H9 (cell line): ENCODE results near the gene ZNF248. TPM values are rescaled to one million over a fixed set of nuclear protein-coding genes. Genes with fewer than 3 reads are reported as not detected.

Experiments
- DNase-seq: peaks from one replicate; pipeline ENCODE4 v3.0.0-alpha.2; 2017
- H2AFZ ChIP-seq: one replicate; pipeline ENCODE4 v1.6.1; 2013; ENCODE audit warnings: mild to moderate bottlenecking, low read length, control low read depth, moderate library complexity
- H2AK5ac ChIP-seq: 2 replicates; pipeline ENCODE4 v1.6.1; 2013; ENCODE audit warnings: low read length, control low read depth, mixed read lengths; ENCODE audit not compliant: insufficient read length
- H2BK120ac ChIP-seq: one replicate; pipeline ENCODE4 v1.6.1; 2013; ENCODE audit warnings: low read depth, mild to moderate bottlenecking, low read length, control low read depth, inconsistent platforms; ENCODE audit not compliant: poor library complexity, severe bottlenecking
- H2BK12ac ChIP-seq: 2 replicates; pipeline ENCODE4 v1.6.1; 2013; ENCODE audit warnings: low read length, control low read depth, mixed read lengths, low read depth; ENCODE audit not compliant: insufficient read length
- H2BK15ac ChIP-seq: 2 replicates; pipeline ENCODE4 v1.6.1; 2013; ENCODE audit warnings: low read depth, low read length, control low read depth
- H2BK20ac ChIP-seq: one replicate; pipeline ENCODE4 v1.6.1; 2013; ENCODE audit warnings: low read depth, mild to moderate bottlenecking, low read length, control low read depth, inconsistent platforms; ENCODE audit not compliant: poor library complexity, severe bottlenecking
- H2BK5ac ChIP-seq: 2 replicates; pipeline ENCODE4 v1.6.1; 2013; ENCODE audit warnings: low read length, control low read depth, mixed read lengths; ENCODE audit not compliant: insufficient read length
- H3K14ac ChIP-seq: 2 replicates; pipeline ENCODE4 v1.6.1; 2013; ENCODE audit warnings: low read length, control low read depth; ENCODE audit not compliant: insufficient read depth
- H3K18ac ChIP-seq: 2 replicates; pipeline ENCODE4 v1.6.1; 2013; ENCODE audit warnings: low read depth, mild to moderate bottlenecking, mixed read lengths, low read length, control low read depth; ENCODE audit not compliant: insufficient read length
- H3K23ac ChIP-seq: 2 replicates; pipeline ENCODE4 v1.6.1; 2013; ENCODE audit warnings: low read length, control low read depth, mixed read lengths, low read depth; ENCODE audit not compliant: insufficient read length
- H3K23me2 ChIP-seq: 2 replicates; pipeline ENCODE4 v1.6.1; 2013; ENCODE audit warnings: low read depth, mild to moderate bottlenecking, mixed read lengths, low read length, control low read depth; ENCODE audit not compliant: insufficient read length, poor library complexity, severe bottlenecking
- H3K27ac ChIP-seq: 2 replicates; pipeline ENCODE4 v1.5.1; 2013; ENCODE audit warnings: low read length, control low read depth, mixed read lengths, low read depth; ENCODE audit not compliant: insufficient read length
- H3K27me3 ChIP-seq: 2 replicates; pipeline ENCODE4 v1.6.1; 2013; ENCODE audit warnings: low read length, control low read depth, inconsistent platforms; ENCODE audit not compliant: insufficient read depth
- H3K4ac ChIP-seq: 2 replicates; pipeline ENCODE4 v1.6.1; 2013; ENCODE audit warnings: low read depth, mild to moderate bottlenecking, control low read depth, inconsistent platforms, low read length, moderate library complexity
- H3K4me1 ChIP-seq: 2 replicates; pipeline ENCODE4 v1.6.1; 2013; ENCODE audit warnings: low read length, control low read depth, inconsistent platforms; ENCODE audit not compliant: insufficient read depth
- H3K4me2 ChIP-seq: 2 replicates; pipeline ENCODE4 v1.6.1; 2013; ENCODE audit warnings: low read length, control low read depth, mixed read lengths; ENCODE audit not compliant: insufficient read length, insufficient read depth
- H3K56ac ChIP-seq: 2 replicates; pipeline ENCODE4 v1.6.1; 2013; ENCODE audit warnings: low read depth, mild to moderate bottlenecking, mixed read lengths, low read length, control low read depth; ENCODE audit not compliant: insufficient read length
- H3K79me1 ChIP-seq: 2 replicates; pipeline ENCODE4 v1.6.1; 2013; ENCODE audit warnings: low read depth, mild to moderate bottlenecking, moderate library complexity, low read length, control low read depth, inconsistent platforms; ENCODE audit not compliant: insufficient read depth, poor library complexity, severe bottlenecking
- H3K79me2 ChIP-seq: 2 replicates; pipeline ENCODE4 v1.6.1; 2013; ENCODE audit warnings: low read length, control low read depth, inconsistent platforms; ENCODE audit not compliant: insufficient read depth
- H3K9ac ChIP-seq: 2 replicates; pipeline ENCODE4 v1.6.1; 2013; ENCODE audit warnings: low read length, control low read depth, mixed read lengths; ENCODE audit not compliant: insufficient read length; ENCODE audit errors: extremely low read depth
- H3K9me3 ChIP-seq: one replicate; pipeline ENCODE4 v1.6.1; 2013; ENCODE audit warnings: low read depth, low read length, inconsistent platforms; ENCODE audit not compliant: control insufficient read depth
- H3T11ph ChIP-seq: one replicate; pipeline ENCODE4 v1.6.1; 2013; ENCODE audit warnings: mild to moderate bottlenecking, low read length, control low read depth, inconsistent platforms
- H4K20me1 ChIP-seq: one replicate; pipeline ENCODE4 v1.6.1; 2013; ENCODE audit not compliant: control insufficient read depth, insufficient read length, insufficient read depth
- H4K5ac ChIP-seq: 2 replicates; pipeline ENCODE4 v1.6.1; 2013; ENCODE audit warnings: low read depth, mild to moderate bottlenecking, mixed read lengths, low read length, control low read depth; ENCODE audit not compliant: insufficient read length
- H4K8ac ChIP-seq: replicated peaks from 2 replicates; pipeline ENCODE4 v1.6.1; 2013; ENCODE audit warnings: low read length, control low read depth, mixed read lengths, low read depth; ENCODE audit not compliant: insufficient read length
- H4K91ac ChIP-seq: 2 replicates; pipeline ENCODE4 v1.6.1; 2013; ENCODE audit warnings: low read depth, mild to moderate bottlenecking, moderate library complexity, mixed read lengths, low read length, control low read depth; ENCODE audit not compliant: insufficient read length
- H3K27ac Mint-ChIP-seq, 3 experiments: 2 replicates in 2 of 3; 3 replicates in 1 of 3; pipeline ENCODE4 v1.8.0; 2020 to 2021; ENCODE audit warnings: mixed read lengths in 3 of 3, mild to moderate bottlenecking in 1 of 3, moderate library complexity in 1 of 3
- H3K27me3 Mint-ChIP-seq: 2 replicates; pipeline ENCODE4 v1.8.0; 2021; ENCODE audit warnings: low read depth, mild to moderate bottlenecking, moderate library complexity, mixed read lengths
- H3K36me3 Mint-ChIP-seq, 3 experiments: 2 replicates in 2 of 3; 3 replicates in 1 of 3; pipeline ENCODE4 v1.8.0; 2020 to 2021; ENCODE audit warnings: low read depth in 3 of 3, mixed read lengths in 3 of 3; ENCODE audit not compliant: insufficient read depth in 1 of 3
- H3K4me1 Mint-ChIP-seq, 2 experiments: 2 replicates each; pipeline ENCODE4 v1.8.0; 2020; ENCODE audit warnings: mixed read lengths in 2 of 2
- H3K4me3 Mint-ChIP-seq, 2 experiments: 2 replicates in 1 of 2; 3 replicates in 1 of 2; pipeline ENCODE4 v1.8.0; 2020 to 2021; ENCODE audit warnings: mild to moderate bottlenecking in 2 of 2, mixed read lengths in 2 of 2, moderate library complexity in 1 of 2
- H3K9me3 Mint-ChIP-seq, 2 experiments: 2 replicates in 1 of 2; 3 replicates in 1 of 2; pipeline ENCODE4 v1.8.0; 2020; ENCODE audit warnings: mild to moderate bottlenecking in 2 of 2, mixed read lengths in 2 of 2, moderate library complexity in 1 of 2
- CTCF ChIP-seq: fragments of 200-600 bp; sonication (generic); conservative IDR thresholded peaks from 3 replicates; pipeline ENCODE4 v1.8.0; 2021; ENCODE audit warnings: antibody characterized with exemption, mild to moderate bottlenecking
- WGBS: extraction: QIAGEN DNeasy Blood & Tissue Kit; methylation state at CpG from one replicate; pipeline ENCODE4 v1.1.7; 2013; ENCODE audit warnings: missing lambda C conversion rate, low lambda C conversion rate, mixed read lengths; ENCODE audit not compliant: insufficient read length; ENCODE audit errors: extremely low coverage; 5-methylcytosine and 5-hydroxymethylcytosine counted together
- total RNA-seq: library from RNA; stranded (reverse); gene quantifications from 2 replicates; pipeline ENCODE4 v1.2.1, GENCODE V29; 2021

Gene ZNF248
- total RNA-seq, 1 experiment from 2014 or later, result 5.4 TPM

GRCh38 chr10:37871143-37871542 lies 13.7 kb upstream of the ZNF248 start:
- no peak overlapping the region for H3K18ac ChIP-seq
- Mint-ChIP-seq H3K36me3 (peaks cover 7% of the 10 kb centered on the region in 3 experiments; a peak in 3 of 7 replicates), H3K4me1 (no peaks in the 10 kb centered on the region), H3K27ac (no peak overlapping the region), H3K4me3 (no peak overlapping the region), H3K27me3 (no peaks in the 10 kb centered on the region), H3K9me3 (peaks cover 83 to 84% of the 10 kb centered on the region in 2 experiments)
- no peak overlapping the region for H3K23ac ChIP-seq
- no peak overlapping the region for H4K8ac ChIP-seq
- no peak overlapping the region for H2AFZ ChIP-seq
- no peak overlapping the region for H2BK15ac ChIP-seq
- H3K4me1 ChIP-seq, result no peaks in the 10 kb centered on the region
- TF ChIP-seq CTCF, result no peak
- H2BK5ac ChIP-seq, result no peak overlapping the region
- H2AK5ac ChIP-seq, result no peak overlapping the region
- H3K79me2 ChIP-seq, result no peaks in the 10 kb centered on the region
- H4K91ac ChIP-seq, result no peak overlapping the region
- H3K23me2 ChIP-seq, result no peaks in the 10 kb centered on the region
- H3T11ph ChIP-seq, result no peak overlapping the region
- H3K9ac ChIP-seq, result no peak overlapping the region
- H2BK120ac ChIP-seq, result no peak overlapping the region
- no peak overlapping the region for H3K56ac ChIP-seq
- no peak overlapping the region for H3K4ac ChIP-seq
- no peak overlapping the region for H3K4me2 ChIP-seq
- no peak overlapping the region for H2BK12ac ChIP-seq
- no peaks in the 10 kb centered on the region for H3K79me1 ChIP-seq
- no CpG with 5 or more reads among the region's 2 CpGs for WGBS
- H4K20me1 ChIP-seq, result no peaks in the 10 kb centered on the region
- H4K5ac ChIP-seq, result no peak overlapping the region
- DNase-seq, result no peak
- no peaks in the 10 kb centered on the region for H3K27me3 ChIP-seq
- no peak overlapping the region for H3K14ac ChIP-seq
- H3K9me3 ChIP-seq, result peaks cover 33% of the 10 kb centered on the region
- H2BK20ac ChIP-seq, result no peak overlapping the region
- H3K27ac ChIP-seq, result no peak overlapping the region
